Mesothelial cell of epicardium (in vitro differentiated cells): ENCODE measurements around the gene LSM6. TPM values are rescaled to one million over a fixed set of nuclear protein-coding genes. Genes with fewer than 3 reads are reported as not detected.
A peak's percentile ranks its signal among the peaks of the same experiment; 100 is the strongest.

Experiments used
- DNase-seq, 2 experiments: peaks; one replicate each; pipeline ENCODE4 v3.0.0; 2021; ENCODE audit warnings: low spot score in 2 of 2; ENCODE audit not compliant: unreplicated experiment in 2 of 2
- H3K27ac Mint-ChIP-seq: 2 replicates; pipeline ENCODE4 v1.8.0; 2021; ENCODE audit warnings: mixed read lengths
- H3K27me3 Mint-ChIP-seq: 2 replicates; pipeline ENCODE4 v1.8.0; 2021; ENCODE audit warnings: low read depth, mixed read lengths
- H3K36me3 Mint-ChIP-seq: 2 replicates; pipeline ENCODE4 v1.8.0; 2021; ENCODE audit warnings: mixed read lengths
- H3K4me1 Mint-ChIP-seq: 2 replicates; pipeline ENCODE4 v1.8.0; 2021; ENCODE audit warnings: mixed read lengths
- H3K4me3 Mint-ChIP-seq: 2 replicates; pipeline ENCODE4 v1.8.0; 2021; ENCODE audit warnings: mild to moderate bottlenecking, moderate library complexity, mixed read lengths
- H3K9me3 Mint-ChIP-seq: 2 replicates; pipeline ENCODE4 v1.8.0; 2021; ENCODE audit warnings: mixed read lengths
- total RNA-seq: library from RNA; stranded (reverse); gene quantifications from 3 replicates; pipeline ENCODE4 v1.2.1, GENCODE V29; 2021
- TF ChIP-seq, protein P1 (sequence below): fragments of 200-600 bp; sonication (generic); IDR thresholded peaks from one replicate; pipeline ENCODE4 v1.5.0; 2021; ENCODE audit warnings: antibody characterized with exemption; ENCODE audit not compliant: unreplicated experiment

Gene LSM6
- 37.0 to 42.0 TPM (median 41.6 TPM) in 3 replicates for total RNA-seq

DNA sequence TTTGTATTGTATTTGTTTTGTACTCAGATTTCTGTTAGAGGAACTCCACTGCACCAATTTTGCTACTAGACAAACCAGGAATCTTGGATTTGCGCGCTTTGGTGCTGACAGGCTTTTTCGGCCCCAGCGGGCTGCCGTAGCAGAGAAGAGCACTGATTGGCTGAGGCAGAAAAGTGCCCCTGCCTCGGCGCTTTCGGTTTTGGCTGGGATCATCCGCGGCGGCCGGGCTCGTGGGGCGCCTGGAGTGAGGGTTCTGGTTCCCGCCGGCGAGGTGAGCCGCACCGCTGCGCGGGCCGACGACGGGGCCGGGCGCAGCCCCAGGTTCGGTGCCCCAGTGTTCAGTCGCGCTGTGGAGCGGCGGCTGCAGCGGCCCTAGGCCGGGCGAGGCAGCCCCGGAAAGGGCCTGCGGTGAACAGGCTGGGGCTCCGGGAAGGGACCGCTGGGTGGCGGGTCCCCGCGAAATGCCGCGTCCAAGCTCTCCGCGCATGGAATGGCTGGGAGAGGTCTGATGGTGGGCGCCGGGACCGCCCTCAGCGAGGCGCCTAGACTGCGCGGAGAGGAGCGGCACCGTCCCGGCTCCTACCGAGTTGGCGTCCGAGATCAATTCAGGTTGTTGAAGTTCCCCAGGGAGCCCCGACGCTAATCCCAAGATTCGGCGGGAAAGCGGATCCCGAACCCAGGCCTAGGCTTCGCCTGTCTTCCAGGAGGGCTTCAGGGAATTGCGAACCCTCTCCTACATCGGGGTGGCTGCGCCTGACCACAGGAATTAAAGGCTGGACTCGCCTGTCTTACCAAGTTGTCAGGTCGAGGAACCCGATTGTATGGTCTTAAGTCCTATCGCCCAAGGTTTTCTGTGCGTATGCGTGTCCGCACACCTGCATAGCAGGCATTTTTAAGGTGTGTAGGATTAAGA lies at the start of gene LSM6:
TSS of gene LSM6 (plus strand) at position 178 of the 913 bp plus-strand sequence. CDS start 7,204 bp downstream, outside the sequence.
- H3K4me3 Mint-ChIP-seq = peak within 1 kb of the TSS; percentile 77
- no peaks in the 10 kb centered on the region for H3K27me3 Mint-ChIP-seq
- TF ChIP-seq, protein P1, sequence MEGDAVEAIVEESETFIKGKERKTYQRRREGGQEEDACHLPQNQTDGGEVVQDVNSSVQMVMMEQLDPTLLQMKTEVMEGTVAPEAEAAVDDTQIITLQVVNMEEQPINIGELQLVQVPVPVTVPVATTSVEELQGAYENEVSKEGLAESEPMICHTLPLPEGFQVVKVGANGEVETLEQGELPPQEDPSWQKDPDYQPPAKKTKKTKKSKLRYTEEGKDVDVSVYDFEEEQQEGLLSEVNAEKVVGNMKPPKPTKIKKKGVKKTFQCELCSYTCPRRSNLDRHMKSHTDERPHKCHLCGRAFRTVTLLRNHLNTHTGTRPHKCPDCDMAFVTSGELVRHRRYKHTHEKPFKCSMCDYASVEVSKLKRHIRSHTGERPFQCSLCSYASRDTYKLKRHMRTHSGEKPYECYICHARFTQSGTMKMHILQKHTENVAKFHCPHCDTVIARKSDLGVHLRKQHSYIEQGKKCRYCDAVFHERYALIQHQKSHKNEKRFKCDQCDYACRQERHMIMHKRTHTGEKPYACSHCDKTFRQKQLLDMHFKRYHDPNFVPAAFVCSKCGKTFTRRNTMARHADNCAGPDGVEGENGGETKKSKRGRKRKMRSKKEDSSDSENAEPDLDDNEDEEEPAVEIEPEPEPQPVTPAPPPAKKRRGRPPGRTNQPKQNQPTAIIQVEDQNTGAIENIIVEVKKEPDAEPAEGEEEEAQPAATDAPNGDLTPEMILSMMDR = no peak
- DNase-seq = peak; percentile 49 to 79
- no peaks in the 10 kb centered on the region for H3K36me3 Mint-ChIP-seq
- H3K4me1 Mint-ChIP-seq = peaks cover 34% of the 10 kb centered on the region
- peak within 1 kb of the TSS; percentile 91 for H3K27ac Mint-ChIP-seq
- H3K9me3 Mint-ChIP-seq = no peaks in the 10 kb centered on the region

- Mint-ChIP-seq H3K4me1 (no peaks in the 10 kb centered on the region), H3K9me3 (peaks cover 4% of the 10 kb centered on the region), H3K27ac (no peak overlapping the region), H3K36me3 (no peaks in the 10 kb centered on the region), H3K4me3 (no peak overlapping the region), H3K27me3 (peaks cover 8% of the 10 kb centered on the region)
- TF ChIP-seq, protein P1 = no peak
- no peak for DNase-seq
Measured at GRCh38 chr4:146132445-146132844, 43.1 kb upstream of the LSM6 start.

- DNase-seq = no peak
- Mint-ChIP-seq H3K27ac (no peak overlapping the region), H3K4me1 (no peaks in the 10 kb centered on the region)
Measured at GRCh38 chr4:146134761-146135445, 40.6 kb upstream of the LSM6 start.

DNA sequence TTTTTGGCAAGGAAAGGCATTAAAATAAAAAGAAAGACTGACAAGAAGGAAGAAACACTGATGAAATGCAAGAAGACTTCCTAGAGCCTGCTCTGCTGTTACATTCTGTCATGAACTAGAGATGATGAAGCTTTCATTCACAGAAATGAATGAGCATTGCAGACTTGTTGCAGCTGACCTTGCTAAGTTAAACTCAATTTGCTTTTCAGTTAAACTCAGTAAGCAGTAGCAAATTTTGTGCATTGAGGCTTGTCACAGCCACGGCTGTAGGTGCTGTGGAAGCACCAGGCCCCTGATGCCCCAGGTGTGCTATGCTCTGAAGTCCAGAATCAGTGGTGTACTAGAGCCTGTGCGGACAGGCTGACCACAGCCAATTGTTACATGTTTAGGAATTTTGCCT lies 39.6 kb upstream of the LSM6 start:
- Mint-ChIP-seq H3K27ac (no peak overlapping the region), H3K36me3 (no peaks in the 10 kb centered on the region), H3K4me3 (no peak overlapping the region), H3K4me1 (no peaks in the 10 kb centered on the region), H3K9me3 (peaks cover 4% of the 10 kb centered on the region), H3K27me3 (peaks cover 18% of the 10 kb centered on the region)
- TF ChIP-seq, protein P1 = no peak
- no peak for DNase-seq

More at GRCh38 chr4:146134761-146135445, 40.6 kb upstream of the LSM6 start:
- TF ChIP-seq, protein P1 = no peak
- Mint-ChIP-seq H3K27me3 (peaks cover 15% of the 10 kb centered on the region), H3K36me3 (no peaks in the 10 kb centered on the region), H3K9me3 (peaks cover 4% of the 10 kb centered on the region), H3K4me3 (no peak overlapping the region)

GRCh38 chr4:146142768-146143167 lies 32.8 kb upstream of the LSM6 start:
- no peaks in the 10 kb centered on the region for H3K4me1 Mint-ChIP-seq
- DNase-seq = no peak
- peaks cover 31% of the 10 kb centered on the region for H3K27me3 Mint-ChIP-seq
- no peaks in the 10 kb centered on the region for H3K9me3 Mint-ChIP-seq
- no peak overlapping the region for H3K4me3 Mint-ChIP-seq
- H3K27ac Mint-ChIP-seq = no peak overlapping the region
- TF ChIP-seq, protein P1 = no peak
- no peaks in the 10 kb centered on the region for H3K36me3 Mint-ChIP-seq
